ENCODE results near the gene AHRR.
"Not testable (repeated sequence)": the region's sequence is repeated elsewhere in the genome, so short reads cannot be mapped to it uniquely, and the experiment has no call there.

AHRR gene

GRCh38 chr5:321230-321725 lies at the start of gene AHRR:
Gene AHRR, plus strand, starts transcription at chr5:321714. Its CDS starts 22,189 bp downstream, at chr5:343903.
- peak; percentile 51 to 71 for DNase-seq

GRCh38 chr5:271828-272167 lies 49.7 kb upstream of the AHRR start:
- DNase-seq: not testable (repeated sequence)

- DNase-seq: not testable (repeated sequence)
Observed at GRCh38 chr5:273091-273490, 48.4 kb upstream of the AHRR start.

- DNase-seq: not testable (repeated sequence)
Observed at GRCh38 chr5:273491-273890, 48.0 kb upstream of the AHRR start.

- not testable (repeated sequence) for DNase-seq
Observed at GRCh38 chr5:274346-274745, 47.2 kb upstream of the AHRR start.

GRCh38 chr5:278646-279045 lies 42.9 kb upstream of the AHRR start:
- no peak for DNase-seq

GRCh38 chr5:279051-279665 lies 42.4 kb upstream of the AHRR start:
- DNase-seq: not testable (repeated sequence)

GRCh38 chr5:285991-286557 lies 35.4 kb upstream of the AHRR start:
- DNase-seq: no peak

GRCh38 chr5:290200-290599 lies 31.3 kb upstream of the AHRR start:
- DNase-seq: not testable (repeated sequence)

GRCh38 chr5:291345-291744 lies 30.2 kb upstream of the AHRR start:
- DNase-seq: not testable (repeated sequence)

- not testable (repeated sequence) for DNase-seq
Observed at GRCh38 chr5:294788-295187, 26.7 kb upstream of the AHRR start.

- peak; percentile 24 to 39 for DNase-seq
Observed at GRCh38 chr5:296207-296606, 25.3 kb upstream of the AHRR start.

GRCh38 chr5:296954-297353 lies 24.6 kb upstream of the AHRR start:
- DNase-seq: not testable (repeated sequence)

GRCh38 chr5:297448-297847 lies 24.1 kb upstream of the AHRR start:
- not testable (repeated sequence) for DNase-seq

GRCh38 chr5:297991-298736 lies 23.4 kb upstream of the AHRR start:
- DNase-seq: not testable (repeated sequence)

GRCh38 chr5:298737-299125 lies 22.8 kb upstream of the AHRR start:
- DNase-seq: no peak

GRCh38 chr5:299921-300320 lies 21.6 kb upstream of the AHRR start:
- not testable (repeated sequence) for DNase-seq

GRCh38 chr5:300691-301435 lies 20.7 kb upstream of the AHRR start:
- DNase-seq: not testable (repeated sequence)

GRCh38 chr5:302416-302815 lies 19.1 kb upstream of the AHRR start:
- peak; percentile 46 to 61 for DNase-seq

- DNase-seq: no peak
Observed at GRCh38 chr5:302966-303365, 18.5 kb upstream of the AHRR start.

GRCh38 chr5:303741-304140 lies 17.8 kb upstream of the AHRR start:
- not testable (repeated sequence) for DNase-seq

GRCh38 chr5:305050-305449 lies 16.5 kb upstream of the AHRR start:
- DNase-seq: peak; percentile 11 to 38

- no peak for DNase-seq
Observed at GRCh38 chr5:305459-305858, 16.1 kb upstream of the AHRR start.

Data from SHP77 (cell line).